NCI-H2227 (cell line): ENCODE measurements around the gene VENTX.

Experiments used
- DNase-seq: peaks from one replicate; lab custom pipeline; 2025; ENCODE audit not compliant: unreplicated experiment; lab: John Stamatoyannopoulos, UW

The VENTX gene

DNA sequence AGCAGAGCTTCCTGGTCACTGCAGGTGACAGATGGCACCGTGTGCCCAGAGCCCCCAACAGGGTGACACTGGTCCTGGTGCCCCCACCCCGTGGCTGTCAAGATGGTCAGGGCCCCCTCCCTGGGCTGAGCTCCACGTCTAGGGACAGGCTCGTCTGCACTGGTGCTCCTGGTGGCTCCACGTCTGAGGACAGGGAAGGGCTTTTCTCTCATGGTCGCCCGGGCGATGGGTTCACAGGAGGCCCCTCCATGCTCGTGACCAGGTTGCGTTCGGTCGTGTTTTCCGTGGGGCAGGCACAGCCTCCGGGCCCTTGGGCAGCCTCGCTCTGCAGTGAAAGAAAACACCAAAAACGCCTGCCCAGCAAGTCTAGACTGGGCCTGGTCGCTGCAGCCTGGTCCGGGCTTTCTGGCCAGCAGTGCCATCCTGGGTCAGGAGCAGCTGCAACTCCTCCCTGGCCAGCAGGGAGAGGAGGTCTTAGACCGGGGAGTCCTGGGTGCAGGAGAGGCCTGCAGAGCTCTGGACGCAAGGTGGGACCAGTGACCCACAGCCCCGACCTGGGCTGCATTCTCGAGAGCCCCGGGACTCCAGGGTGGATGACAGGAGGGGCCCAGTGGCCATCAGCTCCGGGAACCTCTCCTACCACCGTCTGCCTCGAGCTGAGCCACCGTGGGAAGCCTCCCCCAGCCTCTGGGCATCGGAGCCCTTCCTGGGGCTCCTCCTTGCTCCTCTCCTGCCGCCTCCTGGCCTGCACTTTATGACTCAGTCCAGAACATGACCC, 35.5 kb upstream of the VENTX start:
- no peak for DNase-seq

DNA sequence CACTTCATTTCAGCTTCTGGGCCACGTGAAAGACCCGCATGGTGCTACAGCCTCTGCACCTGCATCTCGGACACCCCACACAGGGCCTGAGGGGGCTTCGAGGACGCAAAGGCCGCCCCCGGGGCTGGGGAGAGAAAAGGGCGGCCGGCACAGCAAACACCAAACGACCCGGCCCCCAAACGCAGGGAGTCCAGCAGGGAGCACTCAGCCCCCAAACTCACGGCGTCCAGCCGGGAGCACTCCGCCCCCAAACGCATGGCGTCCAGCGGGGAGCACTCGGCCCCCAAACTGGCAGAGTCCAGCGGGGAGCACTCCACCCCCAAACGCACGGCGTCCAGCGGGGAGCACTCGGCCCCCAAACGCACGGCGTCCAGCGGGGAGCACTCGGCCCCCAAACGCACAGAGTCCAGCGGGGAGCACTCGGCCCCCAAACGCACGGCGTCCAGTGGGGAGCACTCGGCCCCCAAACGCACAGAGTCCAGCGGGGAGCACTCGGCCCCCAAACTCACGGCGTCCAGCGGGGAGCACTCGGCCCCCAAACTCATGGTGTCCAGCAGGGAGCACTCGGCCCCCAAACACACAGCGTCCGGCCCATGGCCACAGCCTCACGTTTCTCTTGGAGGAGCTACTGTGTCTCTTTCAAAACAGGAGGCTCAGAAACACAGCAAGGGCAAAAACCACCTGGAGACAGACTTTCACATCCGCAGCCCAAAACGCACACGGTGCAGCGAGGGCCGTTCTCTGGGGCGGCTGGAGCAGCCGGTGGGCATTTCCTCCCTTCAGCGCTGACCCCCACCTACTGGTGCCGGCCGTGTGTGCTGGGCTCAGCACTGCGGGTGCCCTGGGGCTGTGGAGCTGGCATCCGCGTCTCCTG, 34.6 kb upstream of the VENTX start:
- no peak for DNase-seq

DNA sequence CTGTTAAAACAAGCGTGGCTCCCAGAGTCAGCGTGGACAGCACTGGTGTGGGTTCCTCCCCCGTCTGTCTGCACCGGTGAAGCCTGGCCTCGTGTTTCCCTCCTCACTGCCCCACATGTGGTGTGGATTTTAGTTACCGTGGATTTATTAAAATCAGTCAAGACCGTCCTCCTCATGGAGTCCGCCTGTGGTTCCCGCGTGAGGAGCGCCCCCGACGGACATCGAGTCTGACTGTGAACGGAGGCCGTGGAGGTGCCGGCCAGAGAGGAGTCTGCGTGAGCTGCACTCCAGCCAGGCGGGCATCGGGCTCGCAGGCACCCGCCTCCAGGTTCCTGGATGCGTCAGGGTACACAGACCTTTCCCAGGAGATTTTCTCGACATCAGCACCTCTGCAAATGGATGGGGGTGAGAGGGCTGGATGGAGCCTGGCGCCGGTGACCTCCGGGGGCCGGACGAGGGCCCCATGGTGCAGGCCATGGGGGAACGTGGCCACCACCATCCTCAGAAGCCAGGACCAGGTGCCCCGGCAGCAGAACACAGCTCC, 33.9 kb upstream of the VENTX start:
- DNase-seq = no peak

DNA sequence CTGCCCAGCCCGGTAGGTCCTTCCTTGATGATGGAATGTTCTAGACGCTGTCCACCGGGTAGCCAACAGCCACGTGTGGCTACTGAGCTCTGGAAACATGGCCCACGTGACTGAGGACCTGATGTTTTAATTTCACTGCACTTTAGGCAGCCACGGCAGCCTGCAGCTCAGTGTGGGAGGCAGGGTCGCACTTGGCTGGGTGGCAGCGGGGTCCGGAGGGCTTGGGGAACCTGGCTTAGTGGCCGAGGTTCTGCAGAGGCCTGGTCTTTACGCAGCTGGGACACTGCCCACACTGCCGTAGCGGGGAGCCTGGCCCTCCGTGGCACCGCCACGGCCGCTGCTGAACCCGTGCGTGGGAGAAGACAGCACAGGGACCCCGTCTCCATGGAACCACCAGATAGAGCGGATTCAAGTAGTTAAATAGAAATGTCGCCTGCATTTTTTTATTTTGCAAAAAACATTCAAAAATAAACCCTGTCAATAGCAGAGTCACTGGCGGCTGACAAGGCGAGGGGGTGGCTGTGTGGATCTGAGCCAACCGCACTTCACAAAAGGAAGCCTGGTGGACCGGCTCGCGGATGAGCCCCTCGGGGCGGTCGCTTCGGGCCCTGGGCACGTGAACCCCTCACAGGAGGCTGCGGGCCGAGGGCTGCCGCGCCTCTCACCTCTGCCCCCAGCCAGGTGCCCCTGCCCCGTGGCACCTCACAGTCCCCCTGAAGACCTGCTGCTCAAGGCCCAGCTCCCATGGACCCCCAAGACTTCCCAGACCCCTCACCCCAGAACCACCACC, 33.2 kb upstream of the VENTX start:
- DNase-seq = no peak

DNA sequence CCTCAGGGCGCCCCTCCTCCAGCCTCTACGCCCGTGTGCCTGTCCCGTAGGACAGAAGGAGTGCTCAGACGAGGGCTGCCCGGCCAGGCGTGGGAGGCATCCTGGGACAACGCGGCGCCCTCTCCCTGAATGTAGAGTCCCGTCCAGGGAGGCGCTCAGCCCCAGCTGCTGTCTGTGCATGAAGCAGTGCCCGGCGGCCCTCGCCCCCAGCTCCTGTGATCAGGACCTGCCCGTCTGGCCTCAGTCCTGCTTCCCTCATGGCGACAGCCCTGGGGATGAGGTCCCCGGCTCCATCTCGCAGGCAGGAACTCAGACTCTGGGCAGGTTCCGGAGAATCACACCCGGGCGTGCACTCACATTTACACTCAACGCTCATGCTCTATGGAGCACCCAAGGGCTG, 32.5 kb upstream of the VENTX start:
- no peak for DNase-seq

- no peak for DNase-seq
Measured at GRCh38 chr10:133206356-133207040, 31.2 kb upstream of the VENTX start.

DNA sequence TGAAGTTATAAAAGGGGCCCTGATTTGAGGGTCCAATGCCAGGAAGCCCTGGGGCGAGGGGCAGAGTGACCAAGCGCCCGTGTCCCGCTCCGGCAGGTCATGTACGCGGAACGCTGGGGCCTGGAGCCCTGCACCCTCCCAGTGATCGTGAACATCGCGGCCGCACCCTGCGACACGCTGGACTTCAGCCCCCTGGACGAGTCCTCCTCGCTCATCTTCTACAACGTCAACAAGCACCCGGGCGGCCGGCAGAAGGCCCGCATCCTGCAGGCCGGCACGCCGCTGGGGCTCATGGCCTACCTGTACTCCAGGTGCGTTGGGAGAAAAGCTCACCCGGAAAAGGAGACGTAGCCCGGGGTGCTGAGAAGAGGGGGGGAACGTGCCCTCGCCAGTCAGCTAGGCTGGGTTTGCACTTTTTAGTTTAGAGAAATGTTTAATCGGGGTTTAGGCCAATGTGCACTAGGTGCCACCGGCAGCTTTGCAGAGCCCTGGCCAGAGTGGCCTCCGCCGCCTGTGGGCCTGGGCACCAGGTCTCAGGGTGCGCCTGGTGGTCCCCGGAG, 30.5 kb upstream of the VENTX start:
- DNase-seq = no peak

DNA sequence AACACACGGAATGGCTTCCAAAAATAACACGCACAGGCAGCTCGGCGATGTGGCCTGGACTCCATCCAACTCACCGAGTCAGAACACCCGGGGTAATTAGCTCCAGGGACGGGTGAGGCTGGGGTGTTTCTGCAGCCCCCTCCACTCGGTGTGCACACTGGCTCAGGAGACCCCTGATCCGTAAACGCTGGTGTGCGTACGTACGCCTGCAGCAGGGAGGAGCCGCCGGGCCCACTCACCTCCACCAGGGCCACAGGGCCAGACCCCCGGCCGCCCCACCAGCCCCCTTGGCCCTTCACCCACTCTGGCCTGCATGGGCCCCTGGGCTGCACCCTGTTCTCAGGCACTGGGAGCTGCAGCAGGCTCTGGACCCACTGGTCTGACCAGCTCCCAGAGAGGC, 30.0 kb upstream of the VENTX start:
- no peak for DNase-seq

GRCh38 chr10:133208466-133208865, 29.2 kb upstream of the VENTX start:
- DNase-seq = no peak

DNA sequence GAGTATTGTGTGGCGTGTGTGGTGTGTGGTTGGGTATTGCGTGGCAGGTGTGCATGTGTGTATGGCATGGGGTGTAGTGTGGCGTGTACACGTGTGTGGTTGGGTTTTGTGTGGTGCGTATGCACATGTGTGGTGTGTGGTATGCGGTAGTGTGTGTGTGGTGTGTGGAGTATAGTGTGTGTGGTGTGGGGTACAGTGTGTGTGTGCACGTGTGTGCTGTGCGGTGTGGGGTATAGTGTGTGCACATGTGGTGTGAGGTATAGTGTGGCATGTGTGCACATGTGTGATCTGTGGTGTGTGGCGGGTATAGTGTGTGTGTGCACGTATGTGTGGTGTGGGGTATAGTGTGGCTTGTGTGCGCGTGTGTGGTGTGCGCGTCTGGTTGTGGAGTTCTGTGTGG, 28.5 kb upstream of the VENTX start:
- DNase-seq = no peak

GRCh38 chr10:133209641-133210040, 28.0 kb upstream of the VENTX start:
- no peak for DNase-seq

DNA sequence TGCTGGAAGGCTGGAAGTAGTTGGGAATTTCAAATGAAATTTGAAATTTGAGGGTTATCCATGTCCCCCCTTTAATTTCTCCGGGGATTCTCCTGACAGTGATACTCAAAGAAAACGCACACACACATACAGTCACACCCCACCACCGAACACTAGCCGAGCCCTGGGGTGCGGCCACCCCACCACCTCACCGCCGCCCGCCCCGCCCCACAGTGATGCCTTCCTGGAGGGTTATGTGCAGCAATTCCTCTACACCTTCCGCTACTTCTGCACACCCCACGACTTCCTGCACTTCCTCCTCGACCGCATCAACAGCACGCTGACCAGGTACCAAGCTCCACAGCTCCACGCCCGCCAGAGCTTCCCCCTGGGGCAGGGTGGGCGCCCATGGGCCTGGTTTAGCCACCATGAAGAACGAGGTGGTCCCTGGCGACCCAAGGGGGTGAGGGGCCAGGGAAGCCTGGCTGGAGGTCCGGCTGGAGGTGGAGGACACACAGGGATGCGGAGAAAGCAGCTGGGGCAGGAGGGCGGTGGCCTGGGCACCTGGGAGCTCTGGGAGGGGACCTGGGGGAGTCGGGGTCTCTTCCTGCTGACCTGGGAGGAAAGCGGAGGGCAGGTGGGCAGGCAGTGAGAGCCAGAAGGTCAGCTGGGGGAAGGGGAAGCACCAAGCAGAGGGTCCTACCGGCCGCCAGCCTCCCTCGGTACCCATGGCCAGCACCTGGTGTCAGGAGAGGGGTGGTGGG, 27.1 kb upstream of the VENTX start:
- no peak for DNase-seq

DNA sequence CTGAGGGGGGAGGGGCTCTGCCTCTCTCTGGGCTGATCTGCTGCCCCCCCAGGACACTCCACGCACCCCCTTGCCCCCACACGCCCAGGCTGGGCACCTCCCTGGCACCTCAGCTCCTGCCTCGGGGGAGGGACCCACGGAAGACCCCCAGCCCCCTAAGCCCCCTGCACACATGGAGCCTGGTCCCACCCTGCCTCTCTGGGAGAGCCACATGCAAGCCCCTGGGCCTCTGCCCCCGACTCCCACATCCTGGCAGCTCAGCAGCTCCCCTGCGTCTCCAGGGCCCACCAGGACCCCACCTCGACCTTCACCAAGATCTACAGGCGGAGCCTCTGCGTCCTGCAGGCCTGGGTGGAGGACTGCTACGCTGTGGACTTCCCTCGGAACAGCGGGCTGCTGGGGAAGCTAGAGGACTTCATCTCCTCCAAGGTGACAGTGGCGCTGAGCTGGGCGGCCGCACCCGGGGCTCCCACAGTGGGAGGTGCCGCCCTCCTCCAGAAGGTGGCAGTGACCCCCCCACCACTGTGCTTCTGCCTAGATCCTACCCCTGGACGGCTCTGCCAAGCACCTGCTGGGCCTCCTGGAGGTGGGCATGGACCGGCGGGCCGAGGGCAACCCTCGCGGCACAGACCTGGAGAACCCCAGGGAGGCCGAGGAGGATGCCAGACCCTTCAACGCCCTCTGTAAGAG, 26.4 kb upstream of the VENTX start:
- DNase-seq = no peak

DNA sequence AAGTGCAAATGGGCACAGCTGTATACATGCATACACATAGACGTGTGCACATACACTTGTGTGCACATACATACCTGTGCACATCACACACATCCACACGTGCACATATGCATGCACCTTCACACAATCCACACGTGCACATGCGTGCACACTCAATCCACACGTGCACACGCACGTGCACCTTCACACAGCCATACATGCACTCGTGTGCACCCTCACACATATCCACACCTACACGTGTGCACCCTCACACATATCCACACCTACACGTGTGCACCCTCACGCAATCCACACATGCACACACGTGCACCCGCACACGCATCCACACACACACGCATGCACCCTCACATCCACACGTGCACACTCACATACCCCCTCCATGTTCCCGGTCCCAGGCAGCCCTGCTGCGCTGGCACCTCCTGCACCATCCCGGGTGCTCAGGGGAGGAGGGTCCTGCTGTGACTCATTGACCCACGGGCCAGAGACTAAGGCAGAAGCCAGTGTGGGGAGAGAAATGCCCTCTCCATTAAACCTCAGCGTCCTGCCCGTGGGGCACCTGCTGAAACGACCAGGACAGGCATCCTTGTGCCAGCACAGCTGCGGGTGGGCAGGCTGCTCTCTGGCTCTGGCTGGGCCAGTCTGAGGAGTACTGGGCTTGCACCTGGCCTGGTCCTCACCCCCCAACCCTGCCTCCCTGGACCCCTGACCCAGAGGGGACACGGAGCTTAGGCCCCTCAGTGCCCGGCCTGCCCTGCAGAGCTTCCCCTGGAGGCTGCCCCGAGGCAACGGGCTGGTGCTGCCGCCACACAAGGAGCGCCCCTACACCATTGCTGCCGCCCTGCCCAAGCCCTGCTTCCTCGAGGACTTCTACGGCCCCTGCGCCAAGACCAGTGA, 25.4 kb upstream of the VENTX start:
- no peak for DNase-seq

- no peak for DNase-seq
Measured at GRCh38 chr10:133212853-133213494, 24.7 kb upstream of the VENTX start.

DNA sequence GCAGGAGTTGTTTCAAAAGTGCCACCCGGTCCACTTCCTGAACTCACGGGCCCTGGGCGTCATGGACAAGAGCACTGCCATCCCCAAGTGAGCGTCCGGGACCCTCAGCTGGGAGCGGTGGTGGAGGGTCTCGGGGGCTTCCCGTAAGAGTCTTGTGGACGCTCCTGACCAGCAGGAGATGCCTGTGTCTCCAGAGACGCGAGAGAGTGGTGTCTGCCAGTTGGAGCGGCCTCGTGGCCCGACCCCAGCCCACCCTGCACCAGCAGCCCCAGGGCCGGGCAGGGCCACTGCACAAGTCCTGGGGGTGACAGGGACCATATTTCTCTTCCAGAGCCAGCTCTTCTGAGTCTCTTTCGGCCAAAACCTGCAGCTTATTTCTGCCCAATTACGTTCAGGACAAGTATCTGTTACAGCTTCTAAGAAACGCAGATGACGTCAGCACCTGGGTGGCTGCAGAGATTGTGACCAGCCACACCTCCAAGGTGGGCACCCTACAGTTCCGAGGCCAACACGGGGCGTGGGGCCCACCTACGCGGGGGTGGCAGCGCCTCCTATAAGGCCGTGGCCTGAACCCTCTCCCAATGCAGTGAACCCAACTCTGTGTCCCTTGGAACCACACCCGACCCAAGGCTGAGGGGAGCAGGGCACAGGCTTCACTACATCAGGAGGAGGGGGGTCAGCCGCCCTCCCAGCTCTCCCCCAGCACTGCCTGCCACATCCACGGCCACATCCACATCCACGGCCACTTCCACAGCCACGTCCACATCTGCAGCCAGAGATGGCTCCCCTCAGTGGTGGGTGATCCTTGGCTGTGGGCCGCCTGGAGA, 23.8 kb upstream of the VENTX start:
- no peak for DNase-seq
